ENCODE data around the gene CDCA3. TPM values are rescaled to one million over a fixed set of nuclear protein-coding genes. Genes with fewer than 3 reads are reported as not detected.
"Not testable (repeated sequence)": the region's sequence is repeated elsewhere in the genome, so short reads cannot be mapped to it uniquely, and the experiment has no call there.

CDCA3 gene
- total RNA-seq, 4 donors from 2014 or later = 1.2 to 2.9 (median 1.5) TPM

DNA sequence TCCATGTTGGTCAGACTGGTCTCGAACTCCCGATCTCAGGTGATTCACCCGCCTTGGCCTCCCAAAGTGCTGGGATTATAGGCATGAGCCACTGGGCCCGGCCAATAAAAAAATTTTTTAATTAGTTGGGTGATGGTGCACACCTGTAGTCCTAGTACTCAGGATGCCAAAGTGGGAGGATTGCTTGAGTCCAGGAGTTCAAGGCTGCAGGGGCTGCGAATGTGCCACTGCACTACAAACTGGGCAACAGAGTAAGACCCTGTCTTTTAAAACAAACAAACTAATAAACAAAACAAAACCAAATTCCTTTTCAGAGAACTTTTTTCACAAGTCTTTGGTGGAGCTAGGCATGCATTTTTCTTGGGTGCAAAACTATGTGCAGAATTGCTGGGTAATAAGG lies 32.2 kb upstream of the CDCA3 start:
- TF ChIP-seq, protein P1, sequence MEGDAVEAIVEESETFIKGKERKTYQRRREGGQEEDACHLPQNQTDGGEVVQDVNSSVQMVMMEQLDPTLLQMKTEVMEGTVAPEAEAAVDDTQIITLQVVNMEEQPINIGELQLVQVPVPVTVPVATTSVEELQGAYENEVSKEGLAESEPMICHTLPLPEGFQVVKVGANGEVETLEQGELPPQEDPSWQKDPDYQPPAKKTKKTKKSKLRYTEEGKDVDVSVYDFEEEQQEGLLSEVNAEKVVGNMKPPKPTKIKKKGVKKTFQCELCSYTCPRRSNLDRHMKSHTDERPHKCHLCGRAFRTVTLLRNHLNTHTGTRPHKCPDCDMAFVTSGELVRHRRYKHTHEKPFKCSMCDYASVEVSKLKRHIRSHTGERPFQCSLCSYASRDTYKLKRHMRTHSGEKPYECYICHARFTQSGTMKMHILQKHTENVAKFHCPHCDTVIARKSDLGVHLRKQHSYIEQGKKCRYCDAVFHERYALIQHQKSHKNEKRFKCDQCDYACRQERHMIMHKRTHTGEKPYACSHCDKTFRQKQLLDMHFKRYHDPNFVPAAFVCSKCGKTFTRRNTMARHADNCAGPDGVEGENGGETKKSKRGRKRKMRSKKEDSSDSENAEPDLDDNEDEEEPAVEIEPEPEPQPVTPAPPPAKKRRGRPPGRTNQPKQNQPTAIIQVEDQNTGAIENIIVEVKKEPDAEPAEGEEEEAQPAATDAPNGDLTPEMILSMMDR (IDR thresholded peaks at IDR 0.05) = no peak
- TF ChIP-seq EP300 (IDR thresholded peaks at IDR 0.05) = no peak
- TF ChIP-seq POLR2A (IDR thresholded peaks at IDR 0.05; ENCODE audit: low read depth) = no peak
- no peak for TF ChIP-seq POLR2AphosphoS5 (IDR thresholded peaks at IDR 0.05)
- peaks cover 9 to 33% (median 21%) of the 10 kb centered on the region in 4 donors for H3K36me3 ChIP-seq
- no peaks in the 10 kb centered on the region for H3K4me1 ChIP-seq
- 89% methylated on average over 3 of the region's 5 CpGs for WGBS
- DNase-seq (ENCODE audit: extremely low spot score) = no peak
- intact Hi-C loops (cut with DNase I) = no loop called here
- H3K9me3 ChIP-seq = no peaks in the 10 kb centered on the region
- H3K4me3 ChIP-seq = no peak overlapping the region
- no peak overlapping the region for H3K27ac ChIP-seq (replicated peaks in 1 of 4)
- H3K27me3 ChIP-seq = no peaks in the 10 kb centered on the region

DNA sequence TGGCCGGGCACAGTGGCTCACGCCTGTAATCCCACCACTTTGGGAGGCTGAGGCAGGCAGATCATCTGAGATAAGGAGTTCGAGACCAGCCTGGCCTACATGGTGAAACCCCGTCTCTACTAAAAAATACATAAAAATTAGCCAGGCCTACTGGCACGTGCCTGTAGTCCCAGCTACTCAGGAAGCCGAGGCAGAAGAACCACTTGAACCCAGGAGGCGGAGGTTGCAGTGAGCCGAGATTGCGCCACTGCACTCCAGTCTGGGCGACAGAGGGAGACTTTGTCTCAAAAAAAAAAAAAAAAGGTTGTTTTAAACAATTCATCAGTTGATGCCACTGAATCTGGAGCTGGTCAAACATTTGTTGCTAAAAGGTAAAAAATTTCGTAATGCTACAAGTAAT lies 28.7 kb upstream of the CDCA3 start:
- 87% methylated on average over 11 of the region's 11 CpGs for WGBS
- H3K9me3 ChIP-seq; H3K4me3 ChIP-seq; intact Hi-C loops (cut with DNase I); H3K4me1 ChIP-seq; H3K27ac ChIP-seq (replicated peaks in 1 of 4); H3K27me3 ChIP-seq; DNase-seq (ENCODE audit: extremely low spot score): not testable (repeated sequence)
- H3K36me3 ChIP-seq = peaks cover 9 to 27% (median 19%) of the 10 kb centered on the region in 4 donors

DNA sequence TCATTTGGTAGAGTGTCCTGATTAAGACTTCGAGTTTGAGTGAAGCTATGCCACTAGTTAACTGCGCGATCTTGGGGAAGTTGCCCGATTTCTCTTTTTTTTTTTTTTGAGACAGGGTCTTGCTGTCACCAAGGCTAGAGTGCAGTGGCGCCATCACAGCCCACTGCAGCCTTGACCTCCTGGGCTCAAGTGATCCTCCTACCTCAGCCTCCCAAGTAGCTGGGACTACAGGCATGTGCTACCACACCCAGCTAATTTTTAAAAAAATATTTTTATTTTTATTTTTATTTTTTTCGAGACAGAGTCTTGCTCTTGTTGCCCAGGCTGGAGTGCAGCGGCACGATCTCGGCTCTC lies 22.9 kb upstream of the CDCA3 start:
- not testable (repeated sequence) for H3K9me3 ChIP-seq; H3K27me3 ChIP-seq; DNase-seq (ENCODE audit: extremely low spot score)
- Histone ChIP-seq H3K27ac (replicated peaks in 1 of 4) (peak overlapping the region; percentile 86 to 89 (median 88)), H3K4me3 (peak overlapping the region; percentile 65 to 88 (median 70)), H3K4me1 (peaks cover 31 to 55% (median 45%) of the 10 kb centered on the region in 4 donors), H3K36me3 (peaks cover 11 to 26% (median 23%) of the 10 kb centered on the region in 4 donors)
- intact Hi-C loops (cut with DNase I) = loop anchor here (5.0 kb wide), 2 partner anchors 93 to 238 kb away; no protein-coding TSS in a partner anchor
- 59% methylated on average over 9 of the region's 9 CpGs for WGBS

DNA sequence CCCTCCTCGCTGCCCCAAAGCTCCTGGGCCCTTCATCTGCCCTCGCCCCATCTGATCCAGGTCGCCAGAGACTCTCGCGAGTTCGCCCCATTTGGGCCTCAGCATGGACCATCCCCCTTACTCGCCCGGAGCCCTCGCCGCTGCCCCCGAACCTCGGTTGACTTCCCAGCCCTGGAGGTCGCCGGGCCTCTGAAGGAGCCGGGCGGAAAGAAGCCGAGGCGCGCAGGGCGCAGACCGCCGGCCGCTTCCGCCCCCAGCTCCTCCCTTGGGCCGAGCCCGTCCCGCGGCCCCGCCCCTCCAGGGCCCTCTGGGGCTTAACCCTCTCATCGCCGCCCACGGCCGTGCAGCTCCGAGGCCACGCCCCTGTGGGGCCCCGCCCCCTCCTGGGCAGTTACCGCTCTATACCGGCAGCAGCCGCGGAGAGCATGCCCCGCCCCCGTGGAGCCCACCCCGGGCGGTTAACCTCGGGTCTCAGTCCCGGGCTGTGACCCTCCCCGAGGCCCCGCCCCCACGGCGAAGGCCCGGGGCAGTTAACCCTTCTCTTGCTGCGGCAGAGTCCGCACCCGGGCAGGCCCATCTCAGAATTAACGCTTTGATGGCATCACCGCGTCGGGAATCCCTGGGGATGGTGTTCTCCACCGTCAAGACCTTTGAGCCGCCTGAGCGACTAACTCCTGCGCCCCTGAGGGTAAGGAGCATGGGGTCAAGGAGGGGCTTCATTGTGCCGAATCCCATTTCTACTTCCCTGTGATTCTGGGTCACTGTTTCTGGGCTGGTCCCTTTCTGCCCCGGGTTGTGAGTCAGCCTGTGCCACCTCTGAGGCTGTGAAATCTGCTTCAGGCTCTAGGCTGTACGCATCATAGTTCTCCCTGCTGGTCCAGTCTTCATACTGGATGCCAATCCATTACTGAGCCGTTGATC lies 22.3 kb upstream of the CDCA3 start, which contains the start of gene SPSB2:
Gene SPSB2, minus strand, starts transcription at position 210 of the 921 bp plus-strand sequence. CDS start 402 bp downstream, outside the sequence.
- TF ChIP-seq, protein P1 (IDR thresholded peaks at IDR 0.05) = peak in 2 of 3 experiments; percentile 10 to 37
- TF ChIP-seq POLR2AphosphoS5 (IDR thresholded peaks at IDR 0.05) = peak; percentile 83 to 86
- no peak for TF ChIP-seq EP300 (IDR thresholded peaks at IDR 0.05)
- TF ChIP-seq POLR2A (IDR thresholded peaks at IDR 0.05; ENCODE audit: low read depth) = peak; percentile 74
- H3K4me1 ChIP-seq = peaks cover 37 to 61% (median 51%) of the 10 kb centered on the region in 4 donors
- intact Hi-C loops (cut with DNase I) = loop anchor here (5.0 kb wide), 2 partner anchors 94 to 239 kb away; no protein-coding TSS in a partner anchor

DNA sequence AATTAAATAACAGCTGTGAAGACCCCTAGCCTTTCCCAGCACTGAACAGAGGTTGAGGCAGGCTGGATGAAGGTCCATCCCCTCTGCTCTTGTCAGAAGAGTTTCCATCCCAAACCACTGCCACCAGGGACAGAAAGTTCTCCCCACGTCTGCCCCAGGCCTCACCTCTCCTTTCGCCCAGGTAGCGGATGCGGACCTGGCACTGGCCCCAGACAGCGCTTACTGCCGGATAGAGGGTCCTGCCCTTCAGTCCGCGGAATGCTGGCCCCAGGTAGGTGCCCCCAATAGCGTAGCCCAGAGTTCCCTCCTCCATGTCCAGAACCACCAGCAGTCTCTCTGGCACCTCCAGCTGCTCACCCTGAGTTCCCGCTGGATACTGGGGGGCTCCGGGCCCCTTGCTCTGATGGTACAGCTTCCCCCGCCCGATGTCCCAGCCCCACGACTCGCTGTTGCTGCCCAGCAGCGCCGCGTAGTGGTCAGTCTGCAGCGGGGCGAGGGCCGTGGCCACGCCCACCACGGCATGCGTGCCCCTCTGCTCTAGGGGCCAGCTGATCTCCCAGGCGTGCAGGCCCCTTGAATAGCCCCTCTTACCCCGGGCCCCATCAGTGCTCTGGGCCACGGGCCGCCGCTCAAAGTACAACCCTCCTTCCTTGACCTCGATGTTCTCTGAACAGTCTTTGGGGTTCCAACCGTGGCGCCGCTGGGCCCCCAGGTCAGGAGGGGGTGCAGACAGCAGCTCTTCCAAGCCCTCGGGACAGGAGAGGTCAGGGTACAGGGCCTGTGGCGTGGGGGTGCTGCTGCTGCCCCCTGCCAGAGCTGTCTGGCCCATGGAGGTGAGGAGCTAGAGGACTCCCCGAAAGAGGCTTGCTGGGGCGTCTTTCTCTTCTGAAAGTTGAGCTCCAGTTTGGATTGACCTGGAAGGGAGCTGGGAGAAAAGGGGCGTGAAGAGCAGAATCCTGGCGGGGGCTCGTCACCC lies 21.3 kb upstream of the CDCA3 start:
- TF ChIP-seq POLR2AphosphoS5 (IDR thresholded peaks at IDR 0.05) (peak; percentile 47 to 72), POLR2A (IDR thresholded peaks at IDR 0.05; ENCODE audit: low read depth) (no peak), EP300 (IDR thresholded peaks at IDR 0.05) (no peak)
- TF ChIP-seq, protein P1 (IDR thresholded peaks at IDR 0.05) = peak in 2 of 3 experiments; percentile 85 to 91
- Histone ChIP-seq H3K4me3 (peak overlapping the region; percentile 65 to 88 (median 70)), H3K36me3 (peaks cover 11 to 30% (median 23%) of the 10 kb centered on the region in 4 donors), H3K27ac (replicated peaks in 1 of 4) (peak overlapping the region; percentile 86 to 89 (median 88)), H3K27me3 (no peaks in the 10 kb centered on the region), H3K9me3 (no peaks in the 10 kb centered on the region), H3K4me1 (peaks cover 39 to 66% (median 55%) of the 10 kb centered on the region in 4 donors)
- intact Hi-C loops (cut with DNase I) = loop anchor here (5.0 kb wide), 2 partner anchors 95 to 240 kb away; no protein-coding TSS in a partner anchor
- 5% methylated on average over 8 of the region's 40 CpGs for WGBS
- no peak for DNase-seq (ENCODE audit: extremely low spot score)

More for the DNA sequence above, 22.3 kb upstream of the CDCA3 start, which contains the start of gene SPSB2:
- no peaks in the 10 kb centered on the region for H3K9me3 ChIP-seq
- 3% methylated on average over 24 of the region's 66 CpGs for whole genome bisulfite sequencing
- H3K36me3 ChIP-seq = peaks cover 11 to 30% (median 23%) of the 10 kb centered on the region in 4 donors
- H3K4me3 ChIP-seq = peak within 1 kb of the TSS; percentile 65 to 88 (median 70)
- peak; percentile 99 for DNase-seq (ENCODE audit: extremely low spot score)
- peak within 1 kb of the TSS; percentile 86 to 89 (median 88) for H3K27ac ChIP-seq (replicated peaks in 1 of 4)
- no peaks in the 10 kb centered on the region for H3K27me3 ChIP-seq
